HG03457 (cell line): ENCODE results near the gene TGM5.
A peak's percentile ranks its signal among the peaks of the same experiment; 100 is the strongest.
"Not testable (repeated sequence)": the region's sequence is repeated elsewhere in the genome, so short reads cannot be mapped to it uniquely, and the experiment has no call there.

ENCODE experiments used
- ATAC-seq: cut with Tn5 transposase; IDR thresholded peaks from one replicate; pipeline ENCODE4 v1.9.1; 2021; ENCODE audit warnings: moderate number of reproducible peaks; ENCODE audit not compliant: unreplicated experiment

The TGM5 gene

GRCh38 chr15:43198556-43198955, 68.2 kb downstream of the TGM5 start:
- not testable (repeated sequence) for ATAC-seq

- ATAC-seq, result not testable (repeated sequence)
These were observed 69.0 kb downstream of the TGM5 start for GRCh38 chr15:43197773-43198172.

- ATAC-seq, result no peak
These were observed 69.8 kb downstream of the TGM5 start for GRCh38 chr15:43196760-43197548.

- no peak for ATAC-seq
These were observed 71.9 kb downstream of the TGM5 start for GRCh38 chr15:43194795-43195194.

- no peak for ATAC-seq
These were observed 73.0 kb downstream of the TGM5 start for GRCh38 chr15:43193710-43194109.

GRCh38 chr15:43190178-43190577, 76.5 kb downstream of the TGM5 start:
- ATAC-seq, result no peak

- ATAC-seq, result no peak
These were observed 77.4 kb downstream of the TGM5 start for GRCh38 chr15:43189296-43189695.

GRCh38 chr15:43187544-43188155, 79.1 kb downstream of the TGM5 start:
- ATAC-seq, result no peak

GRCh38 chr15:43186003-43186353, 80.8 kb downstream of the TGM5 start:
- ATAC-seq, result peak; percentile 6

- peak; percentile 73 for ATAC-seq
These were observed 81.3 kb downstream of the TGM5 start, which contains the start of gene CCNDBP1 for GRCh38 chr15:43185157-43186002. TSS of gene CCNDBP1 (plus strand) at chr15:43185403. CDS start at chr15:43185499, 96 bp downstream.

GRCh38 chr15:43184407-43185124, 82.2 kb downstream of the TGM5 start:
- no peak for ATAC-seq

- no peak for ATAC-seq
These were observed 83.5 kb downstream of the TGM5 start for GRCh38 chr15:43183270-43183669.
